DMS 273 (cell line): Measurements from ENCODE around the gene GID4.
A peak's percentile ranks its signal among the peaks of the same experiment; 100 is the strongest.
"Not testable (repeated sequence)": the region's sequence is repeated elsewhere in the genome, so short reads cannot be mapped to it uniquely, and the experiment has no call there.

Experiments used
- DNase-seq: peaks from one replicate; lab custom pipeline; 2025; ENCODE audit not compliant: unreplicated experiment; lab: John Stamatoyannopoulos, UW

GID4 gene

DNA sequence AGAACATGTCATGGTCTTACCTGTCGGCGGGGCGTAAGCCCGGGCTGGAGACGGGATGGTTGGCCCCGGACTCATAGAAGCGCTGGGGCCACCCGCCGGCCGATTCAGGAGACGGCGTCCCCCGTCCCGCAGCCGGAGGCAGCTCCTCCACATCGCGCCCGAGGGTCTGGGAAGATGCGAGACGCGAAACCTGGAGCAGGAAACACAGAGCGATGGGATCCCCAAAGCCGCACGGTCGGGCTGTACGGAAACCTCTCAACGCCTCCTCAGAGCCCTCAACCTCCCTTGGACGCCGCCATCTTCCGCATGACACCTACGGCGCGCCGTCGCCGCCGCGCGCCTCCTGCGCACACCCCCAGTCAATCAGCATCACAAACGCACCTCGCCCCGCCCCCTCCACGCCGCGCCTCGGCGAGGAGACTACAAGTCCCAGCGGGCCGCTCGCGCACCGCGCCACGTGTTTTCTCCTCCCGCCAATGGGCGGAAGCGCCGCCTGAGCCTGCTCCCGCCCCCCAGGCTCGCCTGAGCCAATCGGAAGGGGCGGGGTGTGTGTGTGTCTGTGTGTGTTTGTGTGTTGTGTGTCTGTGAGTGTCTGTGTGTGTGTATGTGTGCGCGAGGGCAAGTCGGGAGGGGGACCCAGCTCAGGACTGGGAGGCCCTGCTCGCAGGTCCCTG lies at the start of gene GID4, which contains the start of gene ATPAF2:
TSS of gene GID4 (plus strand) at position 548 of the 674 bp plus-strand sequence. CDS start at position 605, 57 bp downstream.
TSS of gene ATPAF2 (minus strand) at position 308 of the 674 bp plus-strand sequence. CDS start at position 153, 155 bp downstream.
- peak; percentile 99 for DNase-seq

DNA sequence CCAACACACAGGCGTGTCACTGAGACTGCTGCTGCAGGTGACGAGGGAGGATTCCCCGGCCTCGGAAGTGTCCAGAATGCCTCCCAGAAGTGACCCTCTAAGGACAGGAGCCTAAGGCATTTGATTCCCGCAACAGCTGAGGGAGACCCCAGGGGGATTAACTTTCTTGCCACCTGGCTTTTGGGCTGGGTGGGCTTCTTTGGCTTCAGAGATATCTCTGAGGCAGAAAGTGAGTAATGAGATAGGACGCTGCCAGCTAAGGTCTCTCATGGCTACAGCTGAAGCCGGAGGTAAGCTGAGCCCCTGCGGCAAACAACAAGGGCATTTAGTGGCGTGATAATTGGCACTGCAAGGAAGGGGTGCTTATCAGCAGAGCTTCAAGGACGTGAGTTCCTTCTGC lies 49.6 kb upstream of the GID4 start:
- DNase-seq = no peak

DNA sequence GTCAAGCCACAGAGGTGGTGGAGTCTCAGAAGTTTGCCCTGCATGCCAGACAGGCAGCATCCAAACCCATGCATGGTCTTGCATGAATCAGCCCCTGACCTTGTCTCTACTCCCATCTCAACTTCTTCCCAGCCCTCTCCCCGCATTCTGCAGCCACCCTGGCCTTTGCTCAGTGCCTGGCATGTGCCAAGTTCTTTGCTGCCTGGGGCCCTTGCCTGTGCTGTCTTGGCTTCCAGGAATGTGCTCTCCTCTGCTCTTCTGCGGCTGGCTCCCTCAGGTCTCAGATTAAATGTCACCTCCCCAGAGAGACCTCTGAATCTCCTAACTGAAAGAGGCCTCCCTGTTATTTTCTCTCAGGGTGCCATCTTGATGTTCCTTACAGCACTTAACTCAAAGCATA lies 48.9 kb upstream of the GID4 start:
- no peak for DNase-seq

DNA sequence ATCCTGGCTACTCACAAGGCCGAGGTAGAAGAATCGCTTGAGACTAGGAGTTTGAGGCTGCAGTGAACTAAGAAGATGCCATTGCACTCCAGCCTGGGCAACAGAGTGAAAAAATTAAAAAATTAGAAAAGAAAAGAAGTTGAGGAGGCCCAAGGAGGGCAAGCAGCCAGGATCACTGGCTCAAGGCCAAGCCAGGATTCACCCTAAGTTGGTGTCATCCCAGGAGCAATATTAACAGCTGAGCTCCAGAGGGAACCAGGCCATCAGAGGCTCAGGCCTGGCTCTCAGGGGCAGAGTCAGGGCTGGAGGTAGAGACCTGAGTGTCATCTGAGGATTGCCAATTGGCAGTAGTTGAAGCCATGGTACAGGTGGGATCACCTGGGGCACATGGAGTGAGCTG lies 45.8 kb upstream of the GID4 start:
- no peak for DNase-seq

DNA sequence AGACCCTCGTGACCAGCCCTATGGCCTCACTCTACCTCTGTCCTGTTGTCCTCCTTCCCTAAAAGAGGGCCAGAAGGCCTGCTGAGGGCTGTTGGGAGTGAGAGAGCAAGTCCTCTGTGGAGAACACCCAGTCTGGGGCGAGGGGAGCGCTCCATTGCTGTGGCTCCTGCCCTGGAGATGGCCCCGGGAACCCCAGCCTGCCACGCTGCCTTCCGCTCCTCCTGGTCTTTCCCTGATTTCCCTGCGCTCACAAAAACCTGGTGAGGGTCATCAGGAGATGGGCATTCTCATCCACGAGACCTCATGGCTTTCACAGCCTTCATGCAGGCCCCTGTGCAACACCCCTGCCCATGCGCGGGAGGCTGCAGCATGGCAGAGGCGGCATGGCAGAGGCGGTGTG lies 45.4 kb upstream of the GID4 start:
- DNase-seq = no peak

DNA sequence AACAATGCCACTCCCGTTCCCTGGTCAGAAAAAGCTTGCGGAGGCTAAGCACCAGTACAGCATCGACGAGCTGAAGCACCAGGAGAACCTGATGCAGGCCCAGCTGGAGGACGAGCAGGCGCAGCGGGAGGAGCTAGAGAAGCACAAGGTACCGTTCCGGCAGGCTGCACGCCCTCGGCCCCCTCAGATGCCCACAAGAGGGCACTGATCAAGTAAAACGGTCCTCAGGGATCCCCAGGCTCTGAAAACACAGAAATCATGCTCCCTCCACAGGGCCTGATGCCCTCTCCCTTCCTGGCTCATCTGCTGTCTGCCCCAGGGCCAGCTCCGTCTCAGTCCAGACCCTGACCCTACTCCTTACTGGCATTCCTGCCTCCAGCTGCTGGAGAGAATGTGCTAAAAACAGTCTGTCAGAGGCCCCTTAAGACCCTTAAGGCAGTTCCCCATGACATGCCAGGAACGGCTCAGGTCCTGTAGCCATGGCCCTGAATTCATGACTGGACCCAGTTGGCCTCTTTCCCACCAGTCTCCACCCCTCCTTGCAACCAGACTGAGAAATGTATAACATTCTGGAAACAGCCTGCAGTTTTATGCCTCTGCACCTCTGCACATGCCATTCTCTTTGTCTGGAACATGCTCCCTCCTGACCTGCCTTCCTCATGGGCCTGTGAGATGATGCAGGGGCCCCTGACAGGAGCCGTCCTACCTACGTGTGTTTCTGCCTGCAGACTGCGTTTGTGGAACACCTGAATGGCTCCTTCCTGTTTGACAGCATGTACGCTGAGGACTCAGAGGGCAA lies 44.7 kb upstream of the GID4 start:
- peak; percentile 77 for DNase-seq

GRCh38 chr17:17995887-17996286 lies 43.3 kb upstream of the GID4 start:
- DNase-seq = not testable (repeated sequence)

DNA sequence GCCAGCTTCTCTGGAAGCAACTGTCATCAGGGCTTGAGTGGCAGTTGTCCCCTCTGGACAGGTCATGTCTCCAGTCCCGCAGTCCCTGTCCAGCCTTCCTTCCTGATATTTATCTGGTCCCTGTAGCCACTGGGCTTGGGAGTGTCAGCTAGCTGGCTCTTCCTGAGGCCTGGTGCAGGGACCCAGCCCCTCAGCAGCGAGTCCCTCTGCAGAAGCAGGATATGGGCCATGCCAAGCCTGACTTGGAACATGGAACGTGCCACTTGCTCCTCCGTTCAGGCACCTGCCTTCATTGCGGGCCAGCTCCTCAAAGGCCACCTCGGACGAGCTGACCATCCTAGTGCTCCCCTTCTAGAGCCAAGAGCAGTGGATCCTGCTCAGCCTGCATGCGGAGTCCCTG lies 40.3 kb upstream of the GID4 start:
- DNase-seq = no peak

DNA sequence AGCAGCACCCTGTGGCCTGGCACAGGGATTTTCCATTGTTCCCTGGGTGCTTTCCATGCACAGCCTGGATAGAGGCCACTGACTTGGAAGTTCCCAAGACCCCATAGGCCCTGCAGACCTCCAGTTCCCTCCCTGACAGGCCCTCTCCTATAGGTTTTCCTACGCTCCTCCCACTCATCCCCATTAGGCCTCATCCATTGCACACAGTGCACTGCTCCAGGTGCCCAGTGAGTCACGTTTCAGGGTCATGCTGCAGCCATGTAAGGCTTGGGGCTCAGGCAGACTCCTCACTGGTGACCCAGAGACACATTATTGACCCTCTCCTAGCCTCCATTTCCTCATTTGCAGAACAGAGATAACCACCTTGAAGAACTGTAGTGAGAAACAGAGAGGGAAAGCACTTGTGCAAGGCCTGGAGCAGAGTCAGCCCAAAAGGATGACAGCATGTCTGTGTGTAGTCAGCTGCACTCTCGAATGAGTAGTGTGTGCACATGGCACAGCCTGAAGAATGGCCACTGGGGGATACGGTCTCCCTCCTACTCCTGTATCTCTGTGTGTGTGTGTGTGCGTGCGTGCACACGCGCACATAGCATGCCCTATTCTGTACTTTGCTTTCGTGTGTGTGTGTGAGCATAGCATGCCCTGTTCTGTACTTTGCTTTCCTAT lies 39.7 kb upstream of the GID4 start:
- DNase-seq = no peak

DNA sequence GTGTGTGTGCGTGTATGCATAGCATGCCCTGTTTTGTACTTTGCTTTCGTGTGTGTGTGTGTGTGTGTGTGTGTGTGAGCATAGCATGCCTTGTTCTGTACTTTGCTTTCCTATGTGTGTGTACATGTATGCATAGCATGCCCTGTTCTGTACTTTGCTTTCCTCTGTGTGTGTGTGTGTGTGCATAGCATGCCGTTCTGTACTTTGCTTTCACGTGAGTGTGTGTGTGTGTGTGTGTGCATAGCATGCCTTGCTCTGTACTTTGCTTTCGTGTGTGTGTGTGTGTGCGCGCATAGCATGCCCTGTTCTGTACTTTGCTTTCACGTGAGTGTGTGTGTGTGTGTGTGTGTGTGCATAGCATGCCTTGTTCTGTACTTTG lies 39.2 kb upstream of the GID4 start:
- no peak for DNase-seq

DNA sequence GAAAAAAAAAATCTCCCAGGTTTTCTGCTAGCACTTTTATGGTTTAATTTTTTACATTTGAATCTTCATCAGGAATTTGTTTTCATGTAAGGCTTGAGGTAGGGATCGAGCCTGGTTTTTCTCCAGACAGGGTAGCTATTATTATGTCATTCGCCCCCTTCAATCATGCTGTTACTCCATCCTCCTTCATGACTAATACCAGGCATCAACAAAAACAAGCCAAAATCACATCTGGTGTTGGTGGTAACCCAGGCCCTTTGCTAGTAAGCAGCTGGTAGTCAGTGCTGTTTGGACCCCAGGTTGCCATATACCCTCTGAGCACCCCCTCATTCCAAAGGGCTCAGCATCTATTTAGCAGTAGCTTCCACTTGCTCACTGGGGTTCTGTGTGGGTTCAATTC lies 37.0 kb upstream of the GID4 start:
- DNase-seq = peak; percentile 27

DNA sequence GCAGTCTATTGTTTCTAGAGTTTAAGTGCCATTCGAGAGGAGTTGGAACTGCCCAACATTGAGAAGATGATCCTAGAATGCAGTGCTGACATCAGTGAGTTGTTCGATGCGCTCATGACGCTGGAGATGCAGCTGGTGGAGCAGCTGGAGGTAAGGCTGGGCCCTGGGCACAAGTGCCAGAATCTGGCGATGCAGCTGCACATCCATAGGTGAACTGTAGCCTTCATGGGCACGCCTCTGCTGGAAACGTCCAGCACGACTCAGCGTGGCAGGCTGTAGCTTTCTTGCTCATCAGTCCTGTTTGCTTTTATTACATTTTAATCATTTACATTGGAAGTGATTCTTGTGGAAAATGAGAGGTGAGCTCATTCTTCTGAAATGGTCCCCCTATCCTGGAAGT lies 34.9 kb upstream of the GID4 start:
- DNase-seq = peak; percentile 74

- DNase-seq = peak; percentile 21
Measured at GRCh38 chr17:18004884-18005305, 34.3 kb upstream of the GID4 start.

- DNase-seq = no peak
Measured at GRCh38 chr17:18005496-18005895, 33.7 kb upstream of the GID4 start.

DNA sequence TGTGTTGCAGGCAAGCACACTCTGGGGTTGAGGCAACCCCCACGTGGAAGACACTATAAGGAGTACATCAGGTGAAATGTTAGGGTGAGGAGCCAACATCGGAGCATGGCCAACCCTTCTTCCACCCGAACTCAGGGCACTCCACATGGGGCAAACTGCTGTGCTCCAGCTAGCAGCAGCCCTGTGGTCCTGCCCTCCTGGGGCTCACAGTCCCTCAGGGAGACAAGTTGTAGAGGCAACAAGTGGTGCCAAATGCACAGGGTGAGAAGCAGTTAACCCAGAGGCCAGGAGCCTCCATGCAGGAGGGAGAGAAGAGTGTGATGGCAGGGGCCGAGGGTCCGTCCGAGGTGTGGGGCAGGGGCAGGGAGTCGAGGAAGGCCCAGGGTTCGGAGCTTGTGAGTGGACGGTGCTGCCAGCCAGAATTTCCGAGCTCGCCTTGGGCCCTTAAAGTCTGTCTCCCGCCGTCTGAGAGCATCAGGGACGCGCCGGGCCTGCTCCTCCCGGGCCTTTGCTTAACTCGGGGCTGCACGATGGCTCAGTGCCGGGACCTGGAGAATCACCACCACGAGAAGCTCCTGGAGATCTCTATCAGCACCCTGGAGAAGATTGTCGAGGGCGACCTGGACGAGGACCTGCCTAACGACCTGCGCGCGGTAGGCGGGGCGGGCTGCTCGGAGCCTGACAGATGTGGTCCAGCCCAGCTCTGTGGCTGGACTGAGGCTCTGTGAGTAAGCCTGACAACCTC lies 32.5 kb upstream of the GID4 start:
- DNase-seq = no peak

DNA sequence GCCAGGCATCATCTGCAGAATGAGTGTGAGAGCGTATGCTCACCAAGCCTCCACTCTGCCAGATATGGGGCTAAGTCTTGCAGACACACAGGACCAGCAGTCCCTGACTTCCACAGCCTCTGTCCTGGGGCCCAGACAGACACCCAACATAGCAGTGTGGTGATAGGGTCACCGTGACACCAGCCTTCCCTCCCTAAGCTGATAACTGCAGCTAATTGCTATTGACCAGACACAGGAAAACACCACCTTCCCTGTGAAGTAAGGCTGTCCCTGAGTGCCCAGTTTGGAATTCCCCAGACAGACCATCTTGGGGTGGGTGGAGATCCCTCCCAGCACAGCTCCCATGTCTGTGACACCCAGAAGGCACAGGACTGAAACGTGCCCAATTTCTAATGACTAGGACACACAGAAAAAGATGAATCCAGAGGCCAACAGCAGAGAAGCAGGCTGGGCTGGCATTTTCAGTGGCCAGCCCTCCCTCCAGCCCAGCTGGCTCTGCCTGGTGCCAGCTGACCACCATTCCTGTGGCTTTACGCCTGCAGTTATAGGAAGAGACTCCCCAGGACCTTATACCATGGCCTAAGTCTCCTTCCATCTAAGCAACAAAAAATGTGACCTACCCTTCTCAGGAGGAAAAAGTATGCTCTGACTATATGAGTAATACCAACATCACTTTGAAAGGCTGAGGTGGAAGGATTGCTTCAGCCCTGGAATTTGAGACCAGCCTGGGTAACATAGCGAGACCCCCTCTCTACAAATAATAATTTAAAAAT lies 30.5 kb upstream of the GID4 start:
- DNase-seq = no peak

- DNase-seq = no peak
Measured at GRCh38 chr17:18009609-18010420, 29.4 kb upstream of the GID4 start.

DNA sequence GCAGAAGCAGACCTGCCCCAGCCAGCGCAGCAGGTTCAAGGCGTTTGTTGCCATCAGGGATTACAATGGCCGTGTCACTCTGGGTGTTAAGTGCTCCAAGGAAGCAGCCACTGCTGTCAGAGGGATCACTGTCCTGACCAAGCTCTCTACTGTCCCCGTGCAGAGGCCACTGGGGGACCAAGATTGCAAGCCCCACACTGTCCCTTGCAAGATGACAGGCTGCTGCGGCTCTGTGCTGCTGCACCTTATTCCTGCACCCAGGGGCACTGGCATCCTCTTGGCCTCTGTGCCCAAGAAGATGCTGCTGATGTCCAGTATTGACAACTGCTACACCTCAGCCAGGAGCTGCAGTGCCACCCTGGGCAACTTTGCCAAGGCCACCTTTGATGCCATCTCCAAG lies 27.9 kb upstream of the GID4 start:
- no peak for DNase-seq

DNA sequence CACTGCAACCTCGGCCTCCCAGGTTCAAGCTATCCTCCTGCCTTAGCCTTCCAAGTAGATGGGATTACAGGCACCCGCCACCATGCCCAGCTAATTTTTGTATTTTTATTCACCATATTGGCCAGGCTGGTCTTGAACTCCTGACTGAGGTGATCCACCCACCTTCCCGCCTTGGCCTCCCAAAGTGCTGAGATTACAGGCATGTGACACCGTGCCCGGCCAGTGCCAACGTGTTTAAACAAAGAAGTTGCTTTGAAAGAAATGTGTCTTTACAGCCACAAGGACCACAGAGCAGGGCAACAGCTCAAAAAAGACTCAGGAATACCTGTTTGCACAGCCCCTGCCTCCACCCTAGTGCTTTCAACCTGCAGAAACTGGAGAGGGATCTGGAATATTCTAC lies 25.2 kb upstream of the GID4 start:
- DNase-seq = no peak

DNA sequence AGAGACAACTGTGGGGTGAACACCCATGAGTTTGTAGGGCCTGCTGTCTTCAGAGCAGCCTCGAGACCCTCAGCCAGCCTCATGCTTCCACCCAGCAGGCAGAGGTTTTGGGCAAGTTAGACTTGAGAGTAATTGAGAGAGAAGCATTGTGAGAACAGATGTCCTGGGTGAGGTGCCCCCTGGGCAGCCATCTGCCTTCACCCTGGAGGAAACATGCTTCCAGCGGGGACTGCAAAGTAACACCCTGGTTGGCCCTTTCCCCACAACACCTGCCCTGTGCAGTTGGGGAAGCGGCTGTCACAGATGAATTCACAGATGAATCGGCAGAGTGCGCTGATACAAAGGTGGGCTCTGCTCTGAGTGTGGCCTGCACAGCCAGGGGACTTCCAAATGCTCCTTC lies 23.6 kb upstream of the GID4 start:
- DNase-seq = peak; percentile 94
